Measurements from ENCODE around the gene LRRC7. TPM values are rescaled to one million over a fixed set of nuclear protein-coding genes. Genes with fewer than 3 reads are reported as not detected.
"Not testable (repeated sequence)": the region's sequence is repeated elsewhere in the genome, so short reads cannot be mapped to it uniquely, and the experiment has no call there.

Gene LRRC7
- total and polyA plus RNA-seq, 7 donors: 0.33 to 1.2 (median 0.94) TPM; not detected in 2

DNA sequence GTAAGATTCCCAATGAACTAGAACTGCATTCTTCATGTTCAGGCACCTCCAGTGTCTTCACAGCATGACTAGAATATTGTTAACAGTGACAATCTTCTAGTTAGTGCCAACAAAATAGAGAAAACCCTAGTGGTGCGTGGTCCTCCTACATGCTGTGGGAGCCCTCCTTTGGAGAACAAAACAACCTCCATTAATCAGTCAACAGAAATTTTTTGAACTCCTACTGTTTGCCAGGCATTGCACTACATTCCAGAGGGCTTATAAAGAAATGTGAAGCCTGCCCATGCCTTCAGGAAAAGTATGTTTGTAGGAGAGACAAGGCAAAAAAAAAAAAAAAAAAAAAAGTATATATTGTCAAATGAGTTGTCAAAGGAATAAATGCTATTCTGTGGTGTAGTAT, 385.0 kb downstream of the LRRC7 start:
- TF ChIP-seq, protein P1, sequence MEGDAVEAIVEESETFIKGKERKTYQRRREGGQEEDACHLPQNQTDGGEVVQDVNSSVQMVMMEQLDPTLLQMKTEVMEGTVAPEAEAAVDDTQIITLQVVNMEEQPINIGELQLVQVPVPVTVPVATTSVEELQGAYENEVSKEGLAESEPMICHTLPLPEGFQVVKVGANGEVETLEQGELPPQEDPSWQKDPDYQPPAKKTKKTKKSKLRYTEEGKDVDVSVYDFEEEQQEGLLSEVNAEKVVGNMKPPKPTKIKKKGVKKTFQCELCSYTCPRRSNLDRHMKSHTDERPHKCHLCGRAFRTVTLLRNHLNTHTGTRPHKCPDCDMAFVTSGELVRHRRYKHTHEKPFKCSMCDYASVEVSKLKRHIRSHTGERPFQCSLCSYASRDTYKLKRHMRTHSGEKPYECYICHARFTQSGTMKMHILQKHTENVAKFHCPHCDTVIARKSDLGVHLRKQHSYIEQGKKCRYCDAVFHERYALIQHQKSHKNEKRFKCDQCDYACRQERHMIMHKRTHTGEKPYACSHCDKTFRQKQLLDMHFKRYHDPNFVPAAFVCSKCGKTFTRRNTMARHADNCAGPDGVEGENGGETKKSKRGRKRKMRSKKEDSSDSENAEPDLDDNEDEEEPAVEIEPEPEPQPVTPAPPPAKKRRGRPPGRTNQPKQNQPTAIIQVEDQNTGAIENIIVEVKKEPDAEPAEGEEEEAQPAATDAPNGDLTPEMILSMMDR (IDR thresholded peaks at IDR 0.05): no peak
- 39 to 60% (median 47%) methylated on average over 1 of the region's 1 CpG for WGBS, 3 donors

GRCh38 chr1:69962452-69962851, 394.7 kb downstream of the LRRC7 start:
- H3K9me3 ChIP-seq; H3K4me1 ChIP-seq; intact Hi-C loops (cut with DNase I); ATAC-seq; H3K27ac ChIP-seq; H3K36me3 ChIP-seq (ENCODE audit: insufficient read depth in 1 of 2, low read depth in 1 of 2); DNase-seq; H3K4me3 ChIP-seq; H3K27me3 ChIP-seq (ENCODE audit: insufficient read depth in 3 of 3, low read length in 2 of 3): not testable (repeated sequence)
- 90 to 96% (median 93%) methylated on average over 2 of the region's 2 CpGs for WGBS, 3 donors

More for the DNA sequence above, 385.0 kb downstream of the LRRC7 start:
- Histone ChIP-seq H3K27me3 (ENCODE audit: insufficient read depth in 3 of 3, low read length in 2 of 3) (no peaks in the 10 kb centered on the region), H3K27ac (no peak overlapping the region), H3K4me1 (no peaks in the 10 kb centered on the region), H3K36me3 (ENCODE audit: insufficient read depth in 1 of 2, low read depth in 1 of 2) (no peaks in the 10 kb centered on the region), H3K9me3 (no peaks in the 10 kb centered on the region), H3K4me3 (no peak overlapping the region)
- DNase-seq: no peak
- no peak for ATAC-seq
- intact Hi-C loops (cut with DNase I): no loop called here

DNA sequence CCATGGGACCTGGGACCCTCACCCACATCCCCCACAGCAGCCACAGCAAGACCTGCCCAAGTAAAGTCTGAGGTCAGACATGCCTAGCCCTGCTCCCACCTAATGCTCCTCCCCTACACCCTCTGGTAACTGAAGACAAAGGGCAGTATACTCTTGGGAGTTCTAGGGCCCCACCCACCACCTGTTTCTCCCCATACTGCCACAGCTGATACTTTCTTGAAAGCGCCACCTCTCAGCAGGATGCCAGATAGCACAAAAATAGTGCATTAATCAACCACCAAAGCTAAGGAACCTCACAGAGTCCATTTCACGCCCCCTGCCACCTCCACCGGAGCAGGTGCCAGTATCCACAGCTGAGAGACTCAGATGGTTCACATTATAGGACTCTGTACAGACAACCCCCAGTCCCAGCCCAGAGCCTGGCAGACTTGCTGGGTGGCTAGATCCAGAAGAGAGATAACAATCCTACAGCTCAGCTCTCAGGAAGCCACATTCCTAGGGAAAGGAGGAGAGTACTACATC, 399.6 kb downstream of the LRRC7 start:
- no peak overlapping the region for H3K27ac ChIP-seq
- no peak for ATAC-seq
- TF ChIP-seq, protein P1 (IDR thresholded peaks at IDR 0.05): no peak

GRCh38 chr1:69976896-69977295, 409.2 kb downstream of the LRRC7 start:
- intact Hi-C loops (cut with DNase I): no loop called here
- Histone ChIP-seq H3K9me3 (no peaks in the 10 kb centered on the region), H3K4me1 (no peaks in the 10 kb centered on the region), H3K27ac (no peak overlapping the region), H3K4me3 (no peak overlapping the region), H3K36me3 (ENCODE audit: insufficient read depth in 1 of 2, low read depth in 1 of 2) (no peaks in the 10 kb centered on the region), H3K27me3 (ENCODE audit: insufficient read depth in 3 of 3, low read length in 2 of 3) (no peaks in the 10 kb centered on the region)
- WGBS, 3 donors: 76 to 78% (median 76%) methylated on average over 3 of the region's 3 CpGs
- ATAC-seq: no peak
- no peak for DNase-seq
- TF ChIP-seq, protein P1 (IDR thresholded peaks at IDR 0.05): no peak

More for the DNA sequence above, 399.6 kb downstream of the LRRC7 start:
- Histone ChIP-seq H3K9me3 (no peaks in the 10 kb centered on the region), H3K4me3 (no peak overlapping the region), H3K4me1 (no peaks in the 10 kb centered on the region), H3K27me3 (ENCODE audit: insufficient read depth in 3 of 3, low read length in 2 of 3) (no peaks in the 10 kb centered on the region), H3K36me3 (ENCODE audit: insufficient read depth in 1 of 2, low read depth in 1 of 2) (no peaks in the 10 kb centered on the region)
- DNase-seq: no peak
- WGBS, 3 donors: 90 to 96% (median 94%) methylated on average over 3 of the region's 3 CpGs
- intact Hi-C loops (cut with DNase I): no loop called here

- H3K4me1 ChIP-seq: no peaks in the 10 kb centered on the region
- no peaks in the 10 kb centered on the region for H3K27me3 ChIP-seq (ENCODE audit: insufficient read depth in 3 of 3, low read length in 2 of 3)
- intact Hi-C loops (cut with DNase I): no loop called here
- H3K4me3 ChIP-seq: no peak overlapping the region
- WGBS, 3 donors: 9 to 21% (median 15%) methylated on average over 1 of the region's 1 CpG
- ATAC-seq (peak in 1 of 4 donors; percentile 42), DNase-seq (no peak)
- H3K9me3 ChIP-seq: no peaks in the 10 kb centered on the region
- H3K27ac ChIP-seq: no peak overlapping the region
- H3K36me3 ChIP-seq (ENCODE audit: insufficient read depth in 1 of 2, low read depth in 1 of 2): no peaks in the 10 kb centered on the region
- TF ChIP-seq, protein P1 (IDR thresholded peaks at IDR 0.05): no peak
Observed at GRCh38 chr1:69982992-69983391, 415.3 kb downstream of the LRRC7 start.

All from psoas muscle (tissue), 8 donors.